GM19397 (cell line): ENCODE results near the gene PSME1.

Source experiments
- ATAC-seq: cut with Tn5 transposase; IDR thresholded peaks from one replicate; pipeline ENCODE4 v1.9.1; 2021; ENCODE audit warnings: mild to moderate bottlenecking, moderate library complexity; ENCODE audit not compliant: unreplicated experiment

PSME1 gene

DNA sequence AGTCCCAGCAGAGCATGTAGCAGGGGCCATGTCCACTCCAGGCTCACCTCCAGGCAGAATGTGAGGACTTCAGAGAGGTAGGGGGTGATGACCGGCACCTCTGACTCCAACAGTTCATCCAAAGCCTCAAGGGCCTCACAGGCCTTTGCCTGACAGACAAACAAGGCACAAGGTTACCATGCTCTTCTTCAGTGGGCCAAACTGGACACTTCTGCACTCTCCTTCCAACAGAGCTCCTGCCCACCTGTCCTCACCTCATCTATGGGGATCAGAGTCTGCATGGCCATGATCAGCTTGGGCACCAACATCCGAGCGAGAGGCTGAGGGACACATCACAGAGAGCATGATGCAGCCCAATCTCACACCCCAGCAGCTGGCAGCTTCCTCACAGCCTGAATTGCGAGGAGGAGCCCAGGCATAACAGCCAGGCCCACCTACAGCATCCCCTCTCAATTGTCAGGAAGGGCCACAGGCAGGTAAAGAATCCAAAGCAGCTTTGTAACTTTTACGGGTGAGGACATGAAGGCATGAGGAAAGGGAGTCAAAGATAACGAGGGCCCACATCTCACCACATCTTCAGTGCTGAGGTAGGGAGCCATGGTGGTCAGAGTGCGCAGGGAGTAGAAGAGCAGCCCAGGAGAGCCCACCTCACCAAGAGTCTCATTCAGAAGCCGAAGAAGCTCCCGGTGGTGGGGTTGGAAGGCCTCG is 51.0 kb downstream of the PSME1 start:
- ATAC-seq = no peak

DNA sequence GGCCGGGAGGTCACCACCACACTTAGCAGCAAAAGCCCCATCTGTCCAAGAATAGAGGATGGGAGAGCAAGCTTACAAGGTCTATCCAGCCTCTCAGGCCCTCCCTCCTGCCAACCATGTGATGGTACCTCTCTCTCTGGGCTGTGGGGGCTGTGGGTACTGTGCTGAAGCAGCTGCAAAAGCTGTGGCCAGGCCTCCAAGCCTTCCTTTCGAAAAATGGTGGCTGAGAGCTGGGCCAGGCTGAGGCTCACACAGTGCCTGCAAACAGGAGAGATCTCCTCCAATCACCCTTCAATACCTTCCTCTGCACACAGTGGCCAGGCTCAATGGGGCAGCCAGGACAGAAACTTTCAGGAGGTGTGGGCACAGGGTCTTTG is 51.5 kb downstream of the PSME1 start:
- no peak for ATAC-seq
